PC-3 (cell line): ENCODE data around the gene JAZF1. TPM values are rescaled to one million over a fixed set of nuclear protein-coding genes. Genes with fewer than 3 reads are reported as not detected.

Source experiments
- ATAC-seq: fragments of 200-7000 bp; cut with Tn5 transposase; 2 replicates; pipeline ENCODE4 v1.9.1; 2020; ENCODE audit warnings: mild to moderate bottlenecking, moderate library complexity
- BruUV-seq: library from RNA; stranded (reverse); fragments of 400-500 nt; replicated peaks from 2 replicates; lab custom pipeline; 2021; lab: Mats Ljungman, UMichigan
- CTCF ChIA-PET: fragments of 300-600 bp; sonication (Branson Sonifier 250); formaldehyde crosslinking; loops from one replicate; lab custom pipeline; 2022; ENCODE audit warnings: antibody characterized with exemption; lab: Charles Lee
- POLR2A ChIA-PET: fragments of 300-600 bp; sonication (Branson Sonifier 250); formaldehyde crosslinking; loops from one replicate; lab custom pipeline; 2022; ENCODE audit warnings: antibody characterized with exemption; ENCODE audit not compliant: unreplicated experiment; lab: Charles Lee
- DNase-seq: peaks from one replicate; pipeline ENCODE4 v3.0.0-alpha.2; 2015
- H2AFZ ChIP-seq: fragments of 300-600 bp; sonication (generic); 2 replicates; pipeline ENCODE4 v1.6.0; 2016; ENCODE audit warnings: antibody characterized with exemption, low read length
- H3F3A ChIP-seq: fragments of 300-600 bp; sonication (generic); one replicate; pipeline ENCODE4 v1.6.0; 2017; ENCODE audit warnings: antibody characterized with exemption, low read length, control low read depth, mild to moderate bottlenecking; ENCODE audit not compliant: unreplicated experiment
- H3K27ac ChIP-seq: fragments of 300-600 bp; sonication (generic); 2 replicates; pipeline ENCODE4 v1.5.1; 2016; ENCODE audit warnings: mild to moderate bottlenecking, low read length
- H3K27me3 ChIP-seq: fragments of 300-600 bp; sonication (generic); 2 replicates; pipeline ENCODE4 v1.6.1; 2016; ENCODE audit warnings: low read length, mixed read lengths
- H3K36me3 ChIP-seq: fragments of 300-600 bp; sonication (generic); 2 replicates; pipeline ENCODE4 v1.6.1; 2016; ENCODE audit warnings: low read depth, mixed run types, low read length, mixed read lengths
- H3K4me1 ChIP-seq: fragments of 300-600 bp; sonication (generic); 2 replicates; pipeline ENCODE4 v1.5.1; 2016; ENCODE audit warnings: low read length; ENCODE audit not compliant: insufficient read depth
- H3K4me2 ChIP-seq: fragments of 300-600 bp; sonication (generic); 2 replicates; pipeline ENCODE4 v1.6.0; 2016; ENCODE audit warnings: low read length
- H3K4me3 ChIP-seq: fragments of 300-600 bp; sonication (generic); 2 replicates; pipeline ENCODE4 v1.5.1; 2016; ENCODE audit warnings: mild to moderate bottlenecking, low read length, mixed read lengths
- H3K79me2 ChIP-seq: fragments of 300-600 bp; sonication (generic); 2 replicates; pipeline ENCODE4 v1.6.1; 2017; ENCODE audit warnings: low read length, mixed read lengths
- H3K9ac ChIP-seq: fragments of 300-600 bp; sonication (generic); 2 replicates; pipeline ENCODE4 v1.6.0; 2016; ENCODE audit warnings: mild to moderate bottlenecking, low read length
- H3K9me2 ChIP-seq: fragments of 300-600 bp; sonication (generic); replicated peaks from 2 replicates; pipeline ENCODE4 v1.6.1; 2016; ENCODE audit warnings: mixed run types, low read length, mixed read lengths
- H3K9me3 ChIP-seq: fragments of 300-600 bp; sonication (generic); 2 replicates; pipeline ENCODE4 v1.6.1; 2016; ENCODE audit warnings: low read length, mixed read lengths
- H4K20me1 ChIP-seq: fragments of 300-600 bp; sonication (generic); 2 replicates; pipeline ENCODE4 v1.6.1; 2016; ENCODE audit warnings: low read length, mixed read lengths
- CTCF ChIP-seq: fragments of 300-600 bp; sonication (generic); conservative IDR thresholded peaks from 2 replicates; pipeline ENCODE4 v1.5.1; 2017; ENCODE audit warnings: antibody characterized with exemption, low read depth, mild to moderate bottlenecking, low read length
- EZH2 ChIP-seq: fragments of 300-600 bp; sonication (generic); IDR thresholded peaks from one replicate; pipeline ENCODE4 v1.6.1; 2017; ENCODE audit warnings: antibody characterized with exemption, mild to moderate bottlenecking, low read length; ENCODE audit not compliant: unreplicated experiment
- EZH2phosphoT487 ChIP-seq: fragments of 300-600 bp; sonication (generic); IDR thresholded peaks from 2 replicates; pipeline ENCODE4 v1.6.1; 2018; ENCODE audit warnings: mild to moderate bottlenecking, antibody characterized with exemption, low read length, borderline replicate concordance
- intact Hi-C: fragments of 100-400 bp; cut with micrococcal nuclease; formaldehyde crosslinking; loops from 2 replicates; pipeline ENCODE4 v1.9.0; 2023
- total RNA-seq: library from RNA; depleted of rRNA; stranded (reverse); fragments of >200 nt; gene quantifications from 2 replicates; pipeline ENCODE4 v1.2.3, GENCODE V29; 2014

Gene JAZF1
- total RNA-seq, 1 experiment from 2014 or later: 2.3 TPM

- ATAC-seq (no peak), DNase-seq (no peak)
- Histone ChIP-seq H4K20me1 (no peaks in the 10 kb centered on the region), H3K36me3 (no peaks in the 10 kb centered on the region), H3K9me2 (no peaks in the 10 kb centered on the region), H3K4me2 (no peak overlapping the region), H2AFZ (no peak overlapping the region), H3K9ac (no peak overlapping the region), H3K4me1 (no peaks in the 10 kb centered on the region), H3K27me3 (no peaks in the 10 kb centered on the region), H3K79me2 (no peaks in the 10 kb centered on the region), H3F3A (no peaks in the 10 kb centered on the region), H3K27ac (no peak overlapping the region), H3K4me3 (no peak overlapping the region), H3K9me3 (no peaks in the 10 kb centered on the region)
- BruUV-seq: no TSS peak
- CTCF ChIA-PET: no interaction called here
- TF ChIP-seq CTCF (no peak), EZH2 (no peak), EZH2phosphoT487 (no peak)
- POLR2A ChIA-PET: no interaction called here
- intact Hi-C loops: no loop called here
These were observed 37.9 kb downstream of the JAZF1 start for GRCh38 chr7:28142650-28143049.

GRCh38 chr7:28140979-28141378, 39.6 kb downstream of the JAZF1 start:
- no peak for ATAC-seq
- Histone ChIP-seq H3K4me1 (no peaks in the 10 kb centered on the region), H3K27ac (no peak overlapping the region), H2AFZ (no peak overlapping the region), H3K4me3 (no peak overlapping the region), H4K20me1 (no peaks in the 10 kb centered on the region), H3K79me2 (no peaks in the 10 kb centered on the region), H3K9me2 (no peaks in the 10 kb centered on the region), H3K9me3 (no peaks in the 10 kb centered on the region), H3K36me3 (no peaks in the 10 kb centered on the region), H3K27me3 (no peaks in the 10 kb centered on the region), H3K4me2 (no peak overlapping the region), H3K9ac (no peak overlapping the region), H3F3A (no peaks in the 10 kb centered on the region)
- DNase-seq: no peak
- TF ChIP-seq CTCF (no peak), EZH2phosphoT487 (no peak)
- ChIA-PET POLR2A (no interaction called here), CTCF (no interaction called here)
- no TSS peak for BruUV-seq
- intact Hi-C loops: no loop called here

GRCh38 chr7:28138837-28139236, 41.8 kb downstream of the JAZF1 start:
- Histone ChIP-seq H4K20me1 (no peaks in the 10 kb centered on the region), H3K27ac (no peak overlapping the region), H3K27me3 (no peaks in the 10 kb centered on the region), H3K4me3 (no peak overlapping the region), H3K79me2 (no peaks in the 10 kb centered on the region), H3F3A (no peaks in the 10 kb centered on the region), H2AFZ (no peak overlapping the region), H3K4me2 (no peak overlapping the region), H3K9me2 (no peaks in the 10 kb centered on the region), H3K4me1 (no peaks in the 10 kb centered on the region), H3K9me3 (no peaks in the 10 kb centered on the region), H3K36me3 (no peaks in the 10 kb centered on the region), H3K9ac (no peak overlapping the region)
- POLR2A ChIA-PET: no interaction called here
- intact Hi-C loops: no loop called here
- DNase-seq (no peak), ATAC-seq (no peak)
- CTCF ChIA-PET: no interaction called here
- no peak for TF ChIP-seq EZH2phosphoT487
- TF ChIP-seq CTCF: no peak
- TF ChIP-seq EZH2: no peak
- BruUV-seq: no TSS peak
